Parietal lobe (tissue), 2 donors: ENCODE measurements around the gene WDR86. TPM values are rescaled to one million over a fixed set of nuclear protein-coding genes. Genes with fewer than 3 reads are reported as not detected.

ENCODE experiments used
- small RNA-seq: library from RNA; depleted of rRNA; stranded (forward); fragments of <200 nt; gene quantifications from one replicate; pipeline ENCODE3, GENCODE V24; 2014; ENCODE audit warnings: low replicate concordance
- total RNA-seq: library from RNA; depleted of rRNA; stranded (reverse); fragments of >200 nt; gene quantifications from one replicate; pipeline ENCODE4 v1.2.3, GENCODE V29; 2014

Gene WDR86
- total RNA-seq, result 121 TPM

GRCh38 chr7:151409667-151410404, at the start of gene WDR86:
WDR86 (minus strand) TSS chr7:151410038; CDS start chr7:151409589, 449 bp downstream.

DNA sequence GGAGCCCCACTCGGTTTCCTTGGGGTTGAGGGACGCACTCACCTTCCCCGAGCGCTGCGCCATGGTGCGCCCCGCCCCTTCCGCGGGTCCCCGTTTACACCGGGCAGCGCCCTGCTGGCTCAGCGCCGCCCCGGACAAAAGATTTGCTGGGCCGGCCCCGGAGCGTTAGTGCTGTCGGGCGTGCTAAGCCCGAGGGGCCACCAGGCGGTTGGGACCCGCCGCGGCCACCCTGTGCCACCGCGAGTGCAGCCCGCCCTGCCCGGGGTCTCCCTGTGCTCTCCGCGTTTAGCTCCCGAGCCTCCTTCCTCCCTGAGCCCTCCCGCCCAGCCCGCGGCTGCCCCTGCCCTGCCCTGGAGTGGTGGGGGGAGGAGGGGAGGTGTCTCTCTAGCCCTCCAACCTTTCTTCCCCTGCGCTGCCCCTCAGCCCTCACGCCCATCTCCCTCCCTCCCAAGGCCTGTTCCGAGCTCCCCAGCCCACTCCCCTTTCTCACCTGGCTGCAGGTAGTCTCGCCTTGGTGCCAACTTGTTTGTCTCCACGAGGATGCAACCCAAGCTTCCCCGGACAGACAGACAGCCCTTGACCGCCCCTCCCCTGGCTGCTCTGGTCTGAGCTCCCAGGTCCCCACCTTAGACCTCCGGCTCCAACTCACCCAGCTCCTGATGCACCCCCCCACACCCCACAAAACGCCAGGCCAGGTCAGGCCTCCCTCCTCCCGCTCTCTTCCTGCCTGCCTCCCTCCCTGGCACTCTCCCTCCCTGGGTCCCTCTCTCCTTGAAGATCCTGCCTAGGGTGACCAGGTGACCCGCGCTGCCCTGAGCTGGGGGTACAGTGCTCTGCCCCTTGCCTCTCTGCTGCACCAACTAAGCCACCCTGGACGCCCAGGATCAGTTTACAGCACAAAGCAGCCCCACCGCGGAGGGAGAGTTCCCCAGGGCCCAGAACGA, 30.3 kb upstream of the WDR86 start, which contains the start of gene CRYGN:
CRYGN (minus strand) TSS at position 287 of the 944 bp plus-strand sequence; CDS start at position 63, 224 bp downstream.

DNA sequence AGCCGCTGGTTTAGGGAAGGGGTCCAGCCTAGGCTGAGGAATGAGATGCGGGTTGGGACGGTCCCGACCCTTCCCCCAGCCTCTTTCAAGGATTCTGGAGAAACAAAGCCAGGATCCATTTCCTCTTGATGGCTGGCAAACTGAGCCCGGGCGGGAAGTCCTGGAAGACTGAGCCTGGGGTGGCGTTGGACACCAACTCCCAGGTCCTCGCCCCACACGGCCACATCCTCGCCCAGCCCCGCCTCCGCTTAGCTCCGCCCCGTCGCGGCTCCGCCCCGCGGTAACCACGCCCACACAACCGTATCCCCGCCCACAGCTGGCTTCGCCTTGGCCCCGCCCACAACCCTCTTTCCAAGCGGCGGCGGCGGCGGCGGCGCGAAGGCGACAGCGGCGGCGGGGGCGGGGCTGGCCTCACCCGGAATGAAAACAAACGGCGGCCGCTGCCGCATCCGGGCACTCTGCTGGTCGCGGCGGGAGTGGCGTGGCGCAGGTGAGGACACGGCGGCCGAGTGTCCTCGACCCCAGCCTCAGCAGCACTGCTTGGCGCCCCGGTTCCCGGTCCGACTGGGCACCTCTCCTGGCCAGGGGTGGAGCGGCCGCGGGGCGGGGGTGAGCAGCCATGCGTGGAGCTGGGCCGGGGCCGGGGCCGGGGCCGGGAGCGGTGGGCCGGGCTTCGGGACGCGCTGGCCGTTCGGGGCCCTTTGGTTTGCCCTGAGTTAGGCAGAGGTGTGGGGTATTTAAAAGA, 68.3 kb downstream of the WDR86 start, which contains the start of gene NUB1:
NUB1 (plus strand) TSS at position 456 of the 745 bp plus-strand sequence. CDS start 3,538 bp downstream, outside the sequence.

Small RNAs within 50 kb of the gene (small RNA-seq; reads per million reads assigned to genes)
- not detected for gene MIR3907

Other genes with a start within 250 kb of the WDR86 start
- gene GBX1, start 242.3 kb downstream of the WDR86 start, total RNA-seq, result not detected
- not detected for gene ASB10, start 222.8 kb downstream of the WDR86 start, total RNA-seq
- gene H2BK1, start 199.6 kb downstream of the WDR86 start, total RNA-seq, result not detected
- 27.9 TPM for gene ABCF2, start 182.8 kb downstream of the WDR86 start, total RNA-seq
- 24.4 TPM for gene CHPF2, start 177.6 kb downstream of the WDR86 start, total RNA-seq
- gene SMARCD3, start 161.3 kb downstream of the WDR86 start, total RNA-seq, result 154 TPM
- 60.1 TPM for gene NUB1, start 68.2 kb downstream of the WDR86 start, total RNA-seq
- not detected for gene CRYGN, start 30.1 kb upstream of the WDR86 start, total RNA-seq
- 61.3 TPM for gene RHEB, start 109.9 kb upstream of the WDR86 start, total RNA-seq